ENCODE results near the gene NEDD4L. TPM values are rescaled to one million over a fixed set of nuclear protein-coding genes. Genes with fewer than 3 reads are reported as not detected.

NEDD4L gene
- total RNA-seq, 1 experiment from 2014 or later = 31.7 TPM

- Histone ChIP-seq H3K4me3 (no peak overlapping the region), H3K27me3 (replicated peaks) (no peaks in the 10 kb centered on the region), H3K36me3 (no peaks in the 10 kb centered on the region), H3K9me3 (replicated peaks) (no peaks in the 10 kb centered on the region), H3K4me1 (replicated peaks) (peaks cover 66% of the 10 kb centered on the region), H3K27ac (no peak overlapping the region)
- no peak for DNase-seq (ENCODE audit: low read depth in 1 of 2, low spot score in 2 of 2)
Measured at GRCh38 chr18:58212274-58212673, 168.2 kb downstream of the NEDD4L start.

DNA sequence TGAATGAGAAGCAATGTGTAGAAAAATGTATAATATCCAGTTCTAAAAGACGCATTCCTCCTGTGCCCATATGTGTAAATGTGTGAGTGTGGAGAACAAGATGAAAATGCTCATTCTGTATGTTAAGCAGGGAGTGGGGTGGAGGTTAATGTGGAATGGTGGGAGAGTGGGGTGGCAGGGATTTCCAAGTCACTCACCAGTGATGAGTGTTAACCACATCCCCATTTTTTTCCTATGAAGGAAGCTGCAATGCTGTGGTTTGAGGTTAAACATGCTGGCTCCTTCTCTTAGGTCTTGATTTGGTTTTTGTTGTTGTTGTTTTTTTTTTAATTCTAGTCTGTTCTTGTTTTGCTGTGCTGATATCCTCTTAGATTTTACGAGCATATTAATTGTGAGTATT, 169.4 kb downstream of the NEDD4L start:
- DNase-seq (ENCODE audit: low read depth in 1 of 2, low spot score in 2 of 2) = peak; percentile 79 to 93
- H3K9me3 ChIP-seq (replicated peaks) = no peaks in the 10 kb centered on the region
- no peaks in the 10 kb centered on the region for H3K27me3 ChIP-seq (replicated peaks)
- H3K4me1 ChIP-seq (replicated peaks) = peaks cover 71% of the 10 kb centered on the region
- H3K4me3 ChIP-seq = no peak overlapping the region
- H3K36me3 ChIP-seq = no peaks in the 10 kb centered on the region
- peak overlapping the region; percentile 96 for H3K27ac ChIP-seq

- no peaks in the 10 kb centered on the region for H3K27me3 ChIP-seq (replicated peaks)
- H3K4me3 ChIP-seq = no peak overlapping the region
- peak overlapping the region; percentile 96; the same call in 1 of the 2 replicates for H3K27ac ChIP-seq
- peaks cover 65% of the 10 kb centered on the region for H3K4me1 ChIP-seq (replicated peaks)
- H3K9me3 ChIP-seq (replicated peaks) = no peaks in the 10 kb centered on the region
- H3K36me3 ChIP-seq = no peaks in the 10 kb centered on the region
- DNase-seq (ENCODE audit: low read depth in 1 of 2, low spot score in 2 of 2) = no peak
Measured at GRCh38 chr18:58215011-58215410, 171.0 kb downstream of the NEDD4L start.

GRCh38 chr18:58216071-58216481, 172.1 kb downstream of the NEDD4L start:
- H3K4me1 ChIP-seq (replicated peaks) = peaks cover 67% of the 10 kb centered on the region
- no peak overlapping the region for H3K27ac ChIP-seq
- no peaks in the 10 kb centered on the region for H3K9me3 ChIP-seq (replicated peaks)
- no peak for DNase-seq (ENCODE audit: low read depth in 1 of 2, low spot score in 2 of 2)
- no peaks in the 10 kb centered on the region for H3K27me3 ChIP-seq (replicated peaks)
- no peaks in the 10 kb centered on the region for H3K36me3 ChIP-seq
- H3K4me3 ChIP-seq = no peak overlapping the region

- H3K4me1 ChIP-seq (replicated peaks) = peaks cover 73% of the 10 kb centered on the region
- H3K27ac ChIP-seq = no peak overlapping the region
- H3K9me3 ChIP-seq (replicated peaks) = no peaks in the 10 kb centered on the region
- H3K27me3 ChIP-seq (replicated peaks) = no peaks in the 10 kb centered on the region
- no peak overlapping the region for H3K4me3 ChIP-seq
- H3K36me3 ChIP-seq = no peaks in the 10 kb centered on the region
- DNase-seq (ENCODE audit: low read depth in 1 of 2, low spot score in 2 of 2) = no peak
Measured at GRCh38 chr18:58217052-58217451, 173.0 kb downstream of the NEDD4L start.

GRCh38 chr18:58218117-58218516, 174.1 kb downstream of the NEDD4L start:
- peak overlapping the region; percentile 48 for H3K27ac ChIP-seq
- DNase-seq (ENCODE audit: low read depth in 1 of 2, low spot score in 2 of 2) = peak in 1 of 2 experiments; percentile 60
- H3K9me3 ChIP-seq (replicated peaks) = no peaks in the 10 kb centered on the region
- no peak overlapping the region for H3K4me3 ChIP-seq
- H3K27me3 ChIP-seq (replicated peaks) = no peaks in the 10 kb centered on the region
- no peaks in the 10 kb centered on the region for H3K36me3 ChIP-seq
- peaks cover 71% of the 10 kb centered on the region for H3K4me1 ChIP-seq (replicated peaks)

DNA sequence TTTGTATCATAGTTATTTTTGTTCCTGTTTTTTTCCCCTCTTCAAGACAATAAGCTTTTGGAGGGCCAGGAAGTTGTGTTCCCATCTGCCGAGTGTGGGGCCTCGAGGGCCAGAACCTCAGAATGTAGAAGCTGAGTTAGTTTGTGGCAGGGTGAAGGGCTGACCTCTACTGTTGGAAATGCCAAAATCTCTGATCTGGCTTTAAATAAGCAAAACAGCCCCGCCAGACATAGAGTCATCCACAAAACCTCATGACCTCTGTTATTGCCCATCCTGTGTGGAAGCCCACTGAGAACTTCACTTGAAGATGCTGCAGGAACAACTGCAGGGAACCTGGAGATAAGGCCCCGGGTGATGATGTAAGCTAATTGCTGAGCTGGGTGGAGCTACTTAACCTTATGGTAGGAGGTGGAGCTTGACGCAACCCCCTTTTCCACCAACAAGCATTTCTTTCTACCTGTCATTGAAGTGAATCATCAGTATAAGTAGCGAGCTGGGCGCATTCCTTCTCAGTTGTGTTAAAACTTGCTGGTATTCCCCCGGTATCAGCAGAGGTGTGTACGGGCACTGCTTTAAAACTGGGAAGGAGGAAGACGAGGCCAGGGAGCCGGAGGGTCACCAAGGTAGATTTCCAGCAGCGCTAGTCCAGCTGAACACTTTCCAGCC, 177.2 kb downstream of the NEDD4L start:
- no peaks in the 10 kb centered on the region for H3K27me3 ChIP-seq (replicated peaks)
- H3K9me3 ChIP-seq (replicated peaks) = no peaks in the 10 kb centered on the region
- peaks cover 70% of the 10 kb centered on the region for H3K4me1 ChIP-seq (replicated peaks)
- H3K27ac ChIP-seq = peak overlapping the region; percentile 95
- peak; percentile 88 to 90 for DNase-seq (ENCODE audit: low read depth in 1 of 2, low spot score in 2 of 2)
- peak overlapping the region; percentile 42 for H3K4me3 ChIP-seq
- no peaks in the 10 kb centered on the region for H3K36me3 ChIP-seq

- peak in 1 of 2 experiments; percentile 63 for DNase-seq (ENCODE audit: low read depth in 1 of 2, low spot score in 2 of 2)
- H3K9me3 ChIP-seq (replicated peaks) = no peaks in the 10 kb centered on the region
- peak overlapping the region; percentile 95 for H3K27ac ChIP-seq
- no peaks in the 10 kb centered on the region for H3K27me3 ChIP-seq (replicated peaks)
- H3K4me1 ChIP-seq (replicated peaks) = peaks cover 58% of the 10 kb centered on the region
- H3K36me3 ChIP-seq = no peaks in the 10 kb centered on the region
- H3K4me3 ChIP-seq = peak overlapping the region; percentile 42
Measured at GRCh38 chr18:58222432-58223125, 178.6 kb downstream of the NEDD4L start.

GRCh38 chr18:58223717-58224424, 179.8 kb downstream of the NEDD4L start:
- H3K9me3 ChIP-seq (replicated peaks) = no peaks in the 10 kb centered on the region
- H3K27me3 ChIP-seq (replicated peaks) = no peaks in the 10 kb centered on the region
- no peaks in the 10 kb centered on the region for H3K36me3 ChIP-seq
- peak overlapping the region; percentile 95 for H3K27ac ChIP-seq
- peaks cover 45% of the 10 kb centered on the region for H3K4me1 ChIP-seq (replicated peaks)
- H3K4me3 ChIP-seq = peak overlapping the region; percentile 42
- DNase-seq (ENCODE audit: low read depth in 1 of 2, low spot score in 2 of 2) = peak; percentile 86 to 97

GRCh38 chr18:58224425-58224750, 180.4 kb downstream of the NEDD4L start:
- no peak for DNase-seq (ENCODE audit: low read depth in 1 of 2, low spot score in 2 of 2)
- H3K4me3 ChIP-seq = peak overlapping the region; percentile 42
- peak overlapping the region; percentile 95 for H3K27ac ChIP-seq
- peaks cover 47% of the 10 kb centered on the region for H3K4me1 ChIP-seq (replicated peaks)
- H3K36me3 ChIP-seq = no peaks in the 10 kb centered on the region
- no peaks in the 10 kb centered on the region for H3K9me3 ChIP-seq (replicated peaks)
- H3K27me3 ChIP-seq (replicated peaks) = no peaks in the 10 kb centered on the region

- Histone ChIP-seq H3K4me3 (no peak overlapping the region), H3K4me1 (replicated peaks) (peaks cover 54% of the 10 kb centered on the region), H3K27ac (peak overlapping the region; percentile 95), H3K36me3 (no peaks in the 10 kb centered on the region), H3K27me3 (replicated peaks) (no peaks in the 10 kb centered on the region), H3K9me3 (replicated peaks) (no peaks in the 10 kb centered on the region)
- no peak for DNase-seq (ENCODE audit: low read depth in 1 of 2, low spot score in 2 of 2)
Measured at GRCh38 chr18:58225101-58225500, 181.1 kb downstream of the NEDD4L start.

GRCh38 chr18:58226429-58226828, 182.4 kb downstream of the NEDD4L start:
- Histone ChIP-seq H3K36me3 (peaks cover 2% of the 10 kb centered on the region), H3K27me3 (replicated peaks) (no peaks in the 10 kb centered on the region), H3K4me1 (replicated peaks) (peaks cover 57% of the 10 kb centered on the region), H3K9me3 (replicated peaks) (no peaks in the 10 kb centered on the region), H3K27ac (no peak overlapping the region), H3K4me3 (no peak overlapping the region)
- DNase-seq (ENCODE audit: low read depth in 1 of 2, low spot score in 2 of 2) = no peak

- no peak for DNase-seq (ENCODE audit: low read depth in 1 of 2, low spot score in 2 of 2)
- H3K4me1 ChIP-seq (replicated peaks) = peaks cover 64% of the 10 kb centered on the region
- H3K36me3 ChIP-seq = peaks cover 11% of the 10 kb centered on the region
- no peak overlapping the region for H3K27ac ChIP-seq
- no peaks in the 10 kb centered on the region for H3K9me3 ChIP-seq (replicated peaks)
- no peaks in the 10 kb centered on the region for H3K27me3 ChIP-seq (replicated peaks)
- no peak overlapping the region for H3K4me3 ChIP-seq
Measured at GRCh38 chr18:58227361-58227930, 183.4 kb downstream of the NEDD4L start.

GRCh38 chr18:58228176-58228575, 184.2 kb downstream of the NEDD4L start:
- H3K4me3 ChIP-seq = no peak overlapping the region
- peaks cover 17% of the 10 kb centered on the region for H3K36me3 ChIP-seq
- H3K27ac ChIP-seq = no peak overlapping the region
- H3K27me3 ChIP-seq (replicated peaks) = no peaks in the 10 kb centered on the region
- H3K4me1 ChIP-seq (replicated peaks) = peaks cover 61% of the 10 kb centered on the region
- DNase-seq (ENCODE audit: low read depth in 1 of 2, low spot score in 2 of 2) = no peak
- H3K9me3 ChIP-seq (replicated peaks) = no peaks in the 10 kb centered on the region

Data from SJSA1 (cell line).